T-helper 2 cell (primary cell): ENCODE data around the gene SLC51A.
"Not testable (repeated sequence)": the region's sequence is repeated elsewhere in the genome, so short reads cannot be mapped to it uniquely, and the experiment has no call there.

ENCODE experiments used
- DNase-seq, 5 experiments: peaks; one replicate each; pipeline versions ENCODE4 v3.0.0 to v3.0.0-alpha.2; 2012 to 2022

SLC51A gene

GRCh38 chr3:196193736-196194541, 22.4 kb upstream of the SLC51A start:
- DNase-seq: no peak

GRCh38 chr3:196194542-196194915, 21.8 kb upstream of the SLC51A start:
- DNase-seq: no peak

- peak in 1 of 5 experiments; percentile 55 for DNase-seq
Observed at GRCh38 chr3:196195664-196196265, 20.6 kb upstream of the SLC51A start.

DNA sequence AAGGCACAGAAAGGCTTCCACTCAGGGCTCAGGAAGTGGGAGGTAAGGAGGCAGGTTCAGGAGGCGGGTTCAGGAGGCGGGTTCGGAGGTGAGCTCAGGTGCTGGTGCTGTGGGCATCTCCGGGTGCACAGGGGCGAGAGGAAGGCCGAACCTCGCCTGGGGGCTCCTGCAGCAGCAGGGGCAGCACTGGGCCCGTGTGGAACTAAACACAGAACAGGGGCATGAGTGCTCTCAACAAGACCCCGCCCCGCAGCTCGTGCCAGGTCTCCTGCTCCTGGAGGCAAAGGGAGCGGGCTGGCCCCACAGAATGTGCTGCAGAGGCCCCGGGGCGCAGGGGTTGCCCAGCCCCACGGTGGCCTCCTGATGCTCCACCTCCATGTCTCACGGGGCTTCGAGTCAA, 18.8 kb upstream of the SLC51A start:
- DNase-seq: no peak

DNA sequence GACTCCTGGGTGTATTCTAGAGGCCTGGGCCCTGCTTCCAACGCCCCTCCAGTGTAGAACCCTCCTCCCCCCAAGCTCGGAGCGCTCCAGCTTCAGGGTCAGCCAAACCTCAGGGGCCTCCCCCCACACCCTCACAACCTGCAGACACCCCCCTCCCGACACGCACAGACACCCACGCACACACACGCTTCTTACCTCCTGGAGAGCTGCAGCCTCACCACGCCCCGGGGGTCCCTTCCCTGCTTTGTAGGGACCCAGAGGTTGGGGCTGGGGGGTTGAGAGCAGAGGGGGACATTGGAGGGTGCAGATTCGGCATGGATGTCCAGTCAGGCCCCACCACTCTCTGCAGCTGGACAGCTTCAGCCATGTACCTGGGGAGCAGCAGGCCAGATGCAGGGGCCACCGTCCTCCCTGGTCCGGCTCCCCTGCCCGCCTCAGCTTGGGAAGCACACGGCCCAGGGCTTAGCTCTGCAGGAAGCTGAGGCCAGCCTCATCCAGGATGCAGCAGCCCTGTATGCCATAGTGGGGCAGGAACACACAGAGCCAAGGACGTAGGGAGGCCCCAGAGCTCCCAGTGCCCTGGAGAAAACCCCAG, 18.2 kb upstream of the SLC51A start:
- DNase-seq: no peak

DNA sequence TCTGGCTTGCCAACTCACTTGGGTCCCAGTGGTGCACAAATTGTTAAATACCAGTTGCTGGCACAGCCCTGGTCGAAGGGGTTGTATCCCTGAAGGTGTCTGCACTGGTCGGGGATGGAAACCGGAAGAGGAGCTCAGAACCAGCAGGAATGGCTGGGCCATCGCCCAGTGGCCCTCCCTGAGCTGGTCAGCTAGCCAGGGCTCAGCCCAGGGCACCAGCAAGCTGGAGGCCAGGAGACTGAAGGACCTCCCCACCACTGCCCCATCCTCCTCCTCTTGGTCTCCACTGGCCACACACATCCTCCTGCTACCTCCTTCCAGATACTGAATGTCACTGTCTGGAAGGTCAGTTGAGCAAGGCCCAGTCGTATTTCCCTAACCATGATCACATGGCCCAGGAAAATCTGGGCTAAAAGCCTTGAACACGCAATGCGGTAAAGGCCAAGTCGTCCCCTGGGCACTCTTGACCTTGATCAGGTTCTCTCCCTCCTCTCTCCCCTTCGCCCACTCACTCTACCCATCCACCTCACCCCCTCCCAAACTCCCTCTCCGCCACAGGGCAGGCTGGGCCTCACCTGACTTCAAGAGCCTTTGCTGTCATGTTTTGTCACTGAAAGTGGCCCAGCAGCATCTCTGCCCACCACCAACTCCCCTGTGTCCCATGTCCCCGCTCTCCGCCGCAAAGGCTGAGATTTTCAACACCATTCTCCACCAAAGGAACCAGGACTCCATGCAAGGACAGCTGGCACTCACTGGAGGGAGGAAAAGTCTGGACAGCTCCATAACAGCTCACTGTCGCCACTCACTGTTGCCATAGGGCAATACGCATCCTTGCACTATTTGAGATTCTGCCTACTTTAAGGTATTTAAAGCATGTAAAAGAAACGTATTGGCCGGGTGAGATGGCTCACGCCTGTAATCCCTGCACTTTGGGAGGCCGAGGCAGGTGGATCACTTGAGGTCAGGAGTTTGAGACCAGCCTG, 17.3 kb upstream of the SLC51A start:
- DNase-seq: no peak

DNA sequence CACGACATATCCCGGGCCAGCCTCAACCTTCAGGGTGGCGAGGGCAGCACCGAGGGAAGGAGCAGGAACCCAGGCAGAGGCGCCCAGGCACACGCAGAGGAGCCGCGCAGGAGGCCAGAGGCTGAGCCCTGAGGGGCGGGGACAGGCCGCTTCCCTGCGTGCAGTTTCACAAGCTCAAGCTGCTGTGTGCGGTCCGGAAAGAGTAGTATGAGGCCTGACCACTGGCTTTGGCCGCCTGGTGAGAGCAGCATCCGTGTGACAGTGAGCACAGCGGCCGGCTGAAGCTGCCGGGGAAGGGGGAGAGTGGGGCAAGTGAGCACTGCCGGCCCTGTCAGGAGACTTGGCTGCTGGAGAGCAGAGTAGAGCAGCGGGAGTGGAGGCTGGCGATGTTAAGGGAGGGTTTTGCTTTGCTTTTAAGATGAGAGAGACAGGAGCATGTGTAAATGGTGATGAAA, 13.8 kb upstream of the SLC51A start:
- DNase-seq: no peak

DNA sequence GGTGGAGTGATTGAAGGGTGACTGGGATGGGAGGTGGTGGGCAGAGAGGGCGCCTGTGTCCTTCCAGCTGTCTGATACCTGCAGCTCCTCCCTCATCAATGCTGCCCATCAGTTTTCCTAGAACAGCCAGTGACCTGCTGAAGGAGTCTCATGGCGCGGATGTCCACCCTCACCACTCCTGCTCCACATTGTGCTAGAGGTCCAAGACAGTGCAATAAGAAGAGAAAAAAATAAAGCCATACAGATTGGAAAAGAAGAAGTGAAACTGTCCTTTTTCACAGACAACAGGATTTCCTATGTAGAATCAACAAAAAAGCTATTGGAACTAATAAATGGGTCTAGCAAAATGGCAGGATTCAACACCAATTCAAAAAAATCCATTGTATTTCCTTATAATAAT, 12.5 kb upstream of the SLC51A start:
- no peak for DNase-seq

DNA sequence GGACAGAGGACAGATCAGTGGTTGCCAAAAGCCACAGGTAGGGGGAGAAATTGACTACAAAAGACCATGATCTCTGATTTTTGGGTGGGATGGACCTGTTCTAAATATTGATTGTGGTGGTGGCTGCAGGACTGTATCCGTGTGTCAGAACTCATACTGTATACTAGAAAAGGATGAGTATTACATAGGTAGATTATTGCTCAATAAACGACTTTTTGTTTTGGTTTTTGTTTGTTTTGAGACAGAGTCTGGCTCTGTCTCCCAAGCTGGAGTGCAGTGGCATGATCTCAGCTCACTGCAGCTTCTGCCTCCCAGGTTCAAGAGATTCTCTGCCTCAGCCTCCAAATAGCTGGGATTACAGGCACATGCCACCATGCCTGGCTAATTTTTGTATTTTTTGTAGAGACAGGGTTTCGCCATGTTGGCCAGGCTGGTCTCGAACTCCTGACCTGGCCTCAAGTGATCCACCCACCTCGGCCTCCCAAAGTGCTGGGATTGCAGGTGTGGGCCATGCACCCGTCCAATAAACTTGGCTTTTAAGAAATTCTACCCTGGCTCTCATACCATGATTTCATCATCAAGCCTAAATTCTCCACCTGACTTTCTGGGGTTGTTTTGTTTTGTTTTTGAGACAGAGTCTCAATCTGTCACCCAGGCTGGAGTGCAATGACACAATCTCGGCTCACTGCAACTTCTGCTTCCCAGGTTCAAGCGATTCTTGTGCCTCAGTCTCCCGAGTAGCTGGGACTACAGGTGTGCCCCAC, 10.7 kb upstream of the SLC51A start:
- not testable (repeated sequence) for DNase-seq

GRCh38 chr3:196207159-196207832, 9.0 kb upstream of the SLC51A start:
- DNase-seq: peak in 1 of 5 experiments; percentile 24

- DNase-seq: peak; percentile 36 to 70 (median 53)
Observed at GRCh38 chr3:196207833-196208607, 8.3 kb upstream of the SLC51A start.

DNA sequence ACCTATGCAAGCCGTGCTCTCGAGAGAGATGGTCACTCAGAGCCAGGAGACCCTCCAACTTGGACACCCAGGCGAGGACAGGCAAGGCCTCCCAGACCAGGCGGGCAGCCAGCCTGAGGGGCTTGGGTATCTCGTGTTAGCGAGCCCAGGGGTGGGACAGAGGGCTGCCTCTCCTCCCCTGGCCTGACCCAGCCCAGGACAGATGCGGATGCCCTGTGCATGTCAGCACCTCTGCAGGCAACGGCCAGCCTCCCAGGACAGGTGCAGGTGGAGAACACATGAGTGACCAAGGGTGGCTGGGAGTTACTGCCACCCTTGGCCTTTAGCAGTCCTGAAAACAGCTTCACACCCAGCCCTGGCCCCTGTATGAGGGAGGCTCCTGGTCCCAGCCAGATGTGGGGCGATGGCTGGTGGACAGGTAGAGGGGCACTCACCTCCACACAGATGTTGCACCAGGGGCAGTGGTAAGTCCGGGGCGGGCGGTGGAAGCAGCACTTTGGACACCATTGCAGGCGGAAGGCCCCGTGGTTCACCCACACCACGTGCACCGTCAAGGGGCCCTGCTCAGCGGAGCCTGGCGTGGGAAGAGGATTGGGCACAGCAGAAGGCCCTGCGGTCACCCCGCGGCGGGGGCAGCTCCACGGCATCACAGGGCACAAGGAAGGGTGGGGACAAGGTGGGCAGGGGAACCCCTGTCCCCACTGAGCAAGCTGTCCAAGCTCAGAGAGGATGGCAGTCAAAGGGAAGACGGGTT, 7.2 kb upstream of the SLC51A start:
- DNase-seq: no peak

- DNase-seq: not testable (repeated sequence)
Observed at GRCh38 chr3:196209944-196210672, 6.2 kb upstream of the SLC51A start.

DNA sequence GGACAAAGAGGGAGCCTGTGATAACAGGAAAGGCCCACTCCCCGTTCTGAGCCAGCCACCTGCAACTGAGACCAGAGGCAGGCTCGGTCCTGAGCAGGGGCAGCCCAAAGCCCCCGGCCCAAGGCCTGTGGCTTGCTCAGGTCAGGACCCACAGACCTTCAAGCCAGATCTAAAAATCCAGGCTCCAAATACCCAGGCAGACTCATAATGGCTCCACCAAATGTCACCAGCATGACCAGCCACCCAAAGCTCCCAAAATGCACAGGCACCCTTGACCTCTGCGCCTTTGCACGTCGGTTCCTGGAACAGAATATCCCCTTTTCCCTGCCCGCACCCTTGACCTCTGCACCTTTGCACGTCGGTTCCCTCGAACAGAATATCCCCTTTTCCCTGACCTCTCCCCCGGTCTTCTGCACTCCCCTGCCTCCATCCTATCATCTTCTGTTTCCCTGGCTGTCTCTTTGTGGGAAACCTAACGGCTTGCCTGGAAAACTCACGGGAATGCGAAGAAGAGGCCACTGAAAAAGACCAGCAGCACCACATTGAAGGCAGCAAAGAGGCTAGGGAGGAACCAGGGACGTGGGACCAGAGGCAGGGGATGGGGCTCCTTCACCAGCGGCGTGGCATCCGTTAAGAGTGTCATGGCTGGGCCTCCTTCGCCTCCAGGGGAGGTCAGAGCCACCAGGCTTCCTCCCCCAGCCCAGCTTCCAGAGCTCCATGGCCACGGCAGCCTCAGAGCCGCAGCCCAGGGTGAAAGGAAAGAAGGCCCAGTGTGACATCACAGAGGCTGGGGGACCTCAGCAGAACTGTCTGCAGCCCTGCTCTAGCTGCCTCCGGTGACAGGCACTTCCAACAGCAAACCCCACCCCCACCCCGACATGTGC, 5.4 kb upstream of the SLC51A start, which contains the start of gene ZDHHC19:
ZDHHC19 (minus strand) TSS at position 728 of the 884 bp plus-strand sequence; CDS start at position 643, 85 bp downstream.
- no peak for DNase-seq

DNA sequence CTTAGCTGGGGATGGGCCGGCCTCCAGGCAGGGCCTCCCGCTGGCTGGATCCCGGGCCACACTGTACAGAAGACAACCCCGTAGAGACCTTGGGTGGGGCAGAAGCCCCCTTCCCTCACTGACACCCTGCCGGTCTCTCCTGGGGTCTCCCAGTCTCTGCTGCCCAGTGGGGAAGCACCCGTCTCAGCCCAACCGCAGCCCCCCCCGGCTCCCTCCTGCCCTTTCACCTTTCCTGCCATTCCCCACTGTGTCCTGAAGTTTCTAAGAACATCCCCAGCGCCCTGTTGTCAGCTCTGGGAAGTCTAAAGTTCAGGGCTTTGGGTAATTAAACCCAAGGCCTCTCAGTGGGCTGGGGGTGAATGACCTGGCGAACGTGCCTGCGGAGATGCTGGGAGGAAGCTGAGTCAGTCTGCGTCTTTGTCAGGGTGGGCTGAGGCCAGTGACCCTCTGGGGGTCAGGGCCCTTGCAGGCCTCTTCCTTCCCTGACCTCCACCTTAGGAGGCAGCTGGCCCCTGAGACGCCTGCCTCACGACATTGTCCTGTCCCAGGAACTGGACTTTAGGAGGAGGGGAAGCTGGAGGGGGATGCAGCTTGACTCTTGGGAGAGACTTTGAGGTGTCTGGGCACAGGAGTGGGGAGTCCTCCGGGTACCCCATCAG, 1.4 kb upstream of the SLC51A start:
- no peak for DNase-seq

GRCh38 chr3:196215493-196216020, 777 bp upstream of the SLC51A start:
- no peak for DNase-seq

DNA sequence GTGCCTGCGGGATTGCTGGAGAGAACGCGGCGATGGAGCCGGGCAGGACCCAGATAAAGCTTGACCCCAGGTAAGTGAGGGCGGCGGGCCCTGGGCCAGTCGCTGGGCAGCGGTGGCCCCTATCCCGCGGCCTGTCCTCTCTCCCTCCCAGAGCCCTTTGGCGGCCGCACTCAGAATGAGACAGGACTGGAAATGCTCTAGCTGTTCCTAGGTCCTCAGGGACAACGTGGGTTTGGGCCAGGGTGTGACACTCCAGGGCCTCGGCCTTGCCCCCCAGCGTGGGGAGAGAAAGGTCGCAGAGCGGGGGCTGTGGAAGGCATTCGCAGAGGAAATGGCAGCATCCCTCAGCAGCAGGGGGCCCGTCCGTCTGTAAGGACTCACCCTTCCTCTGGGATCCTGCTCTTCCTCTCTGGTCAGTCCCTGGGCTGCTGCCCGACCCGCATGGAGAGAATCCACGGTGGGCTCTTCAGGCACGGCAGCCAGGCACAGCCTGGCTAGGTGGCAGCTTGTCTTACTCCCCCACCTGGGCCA, 412 bp downstream of the SLC51A start:
- DNase-seq: no peak
